K562 (cell line): ENCODE data around the gene INPP4B. TPM values are rescaled to one million over a fixed set of nuclear protein-coding genes. Genes with fewer than 3 reads are reported as not detected.

Experiments
- ATAC-seq: fragments of 200-7000 bp; cut with Tn5 transposase; 3 replicates; pipeline ENCODE4 v1.9.1; 2020; ENCODE audit warnings: moderate library complexity
- BruUV-seq: library from RNA; stranded (reverse); fragments of 400-500 nt; replicated peaks from 2 replicates; lab custom pipeline; 2021; lab: Mats Ljungman, UMichigan
- CTCF ChIA-PET: fragments of 300-600 bp; formaldehyde crosslinking; extraction: SDS; loops from one replicate; lab custom pipeline; 2021; ENCODE audit warnings: low intra/inter-chr PET ratio; lab: Yijun Ruan, JAX
- POLR2A ChIA-PET: fragments of 300-600, 350-650 bp; sonication (Branson Sonifier 250); formaldehyde crosslinking; extraction: SDS; loops from one replicate; lab custom pipeline; 2021; ENCODE audit warnings: antibody characterized with exemption, inconsistent platforms; lab: Yijun Ruan, JAX
- DNase-seq, 4 experiments: peaks; one replicate each; pipeline versions ENCODE4 v3.0.0 to v3.0.0-alpha.2; 2011 to 2018; ENCODE audit warnings: low spot score in 3 of 4, mixed read lengths in 3 of 4; ENCODE audit errors: extremely low read depth in 1 of 4
- FAIRE-seq: peaks from 2 replicates; lab custom pipeline; 2011; peaks lifted over from hg19 to GRCh38; lab: Jason Lieb, UNC
- H2AFZ ChIP-seq: 2 replicates; pipeline ENCODE4 v1.6.0; 2011; ENCODE audit warnings: low read depth, low read length, control low read depth, inconsistent platforms
- H3K27ac ChIP-seq: fragments of 200-600 bp; 3 replicates; pipeline ENCODE4 v1.8.0; 2011; ENCODE audit warnings: low read depth, mild to moderate bottlenecking, control low read depth, inconsistent platforms, low read length, moderate library complexity, mixed read lengths; ENCODE audit errors: extremely low read depth
- H3K27me3 ChIP-seq, 2 experiments: fragments of 300-600 bp in 1 of 2; 2 replicates in 1 of 2; 3 replicates in 1 of 2; pipeline versions ENCODE4 v1.6.0 to v1.8.0; 2011; ENCODE audit warnings: inconsistent platforms in 2 of 2, low read length in 2 of 2, mild to moderate bottlenecking in 1 of 2, mixed read lengths in 1 of 2, moderate library complexity in 1 of 2; ENCODE audit not compliant: control insufficient read depth in 2 of 2, insufficient read depth in 2 of 2
- H3K36me3 ChIP-seq: fragments of 300-600 bp; 3 replicates; pipeline ENCODE4 v1.8.0; 2011; ENCODE audit warnings: mild to moderate bottlenecking, low read length, inconsistent platforms; ENCODE audit not compliant: control insufficient read depth, insufficient read depth
- H3K4me1 ChIP-seq, 2 experiments: fragments of 200-600 bp in 1 of 2; replicated peaks in 1 of 2; 2 replicates in 1 of 2; 3 replicates in 1 of 2; pipeline versions ENCODE4 v1.5.1 to v1.8.0; 2011; ENCODE audit warnings: inconsistent platforms in 2 of 2, low read length in 2 of 2, mild to moderate bottlenecking in 1 of 2, mixed read lengths in 1 of 2, moderate library complexity in 1 of 2; ENCODE audit not compliant: control insufficient read depth in 2 of 2, insufficient read depth in 2 of 2
- H3K4me2 ChIP-seq: 2 replicates; pipeline ENCODE4 v1.6.1; 2011; ENCODE audit warnings: low read length, control low read depth, inconsistent platforms, mixed read lengths; ENCODE audit not compliant: insufficient read depth
- H3K4me3 ChIP-seq: fragments of 200-600 bp; sonication (generic), shearing (Covaris generic); 2 replicates; pipeline ENCODE4 v1.5.1; 2016; ENCODE audit warnings: control low read depth, inconsistent platforms
- H3K79me2 ChIP-seq: fragments of 200-600 bp; 3 replicates; pipeline ENCODE4 v1.8.0; 2011; ENCODE audit warnings: low read length, inconsistent platforms; ENCODE audit not compliant: control insufficient read depth, insufficient read depth
- H3K9ac ChIP-seq, 2 experiments: 2 replicates each; pipeline versions ENCODE4 v1.6.0 to v1.6.1; 2011; ENCODE audit warnings: low read depth in 2 of 2, low read length in 2 of 2, control low read depth in 1 of 2, inconsistent platforms in 1 of 2, mild to moderate bottlenecking in 1 of 2, mixed read lengths in 1 of 2; ENCODE audit not compliant: insufficient read depth in 1 of 2
- H3K9me1 ChIP-seq: one replicate; pipeline ENCODE4 v1.6.0; 2011; ENCODE audit warnings: inconsistent platforms, mild to moderate bottlenecking, low read length, moderate library complexity; ENCODE audit not compliant: control insufficient read depth, insufficient read depth
- H3K9me3 ChIP-seq: replicated peaks from 2 replicates; pipeline ENCODE4 v1.5.1; 2011; ENCODE audit warnings: low read depth, low read length, inconsistent platforms; ENCODE audit not compliant: control insufficient read depth, insufficient read depth
- H4K20me1 ChIP-seq: replicated peaks from 2 replicates; pipeline ENCODE4 v1.6.1; 2011; ENCODE audit warnings: low read length, inconsistent platforms, mixed read lengths; ENCODE audit not compliant: control insufficient read depth, insufficient read depth
- CEBPZ ChIP-seq: fragments of 150-350 bp; IDR thresholded peaks from 2 replicates; pipeline ENCODE4 v1.6.1; 2014; ENCODE audit warnings: low read depth, mild to moderate bottlenecking, low read length, borderline replicate concordance
- DIDO1 ChIP-seq: fragments of 450-650 bp; IDR thresholded peaks from 2 replicates; pipeline ENCODE4 v1.6.1; 2016; ENCODE audit warnings: low read depth, missing biosample characterization, missing genetic modification characterization
- ILK ChIP-seq: fragments of 450-650 bp; IDR thresholded peaks from 2 replicates; pipeline ENCODE4 v1.6.1; 2016; ENCODE audit warnings: missing genetic modification characterization, low read depth, mild to moderate bottlenecking, missing compliant biosample characterization, moderate library complexity, borderline replicate concordance
- NUFIP1 ChIP-seq: fragments of 450-650 bp; IDR thresholded peaks from 2 replicates; pipeline ENCODE4 v1.6.1; 2018; ENCODE audit not compliant: partially characterized antibody
- PCBP2 ChIP-seq: fragments of 200-400 bp; formaldehyde crosslinking; IDR thresholded peaks from 2 replicates; pipeline ENCODE4 v1.6.1; 2018; ENCODE audit warnings: low read length, low read depth, mild to moderate bottlenecking, moderate library complexity; ENCODE audit not compliant: poor library complexity, severe bottlenecking
- SAP30 ChIP-seq: fragments of 200-600 bp; sonication (generic); IDR thresholded peaks from 2 replicates; pipeline ENCODE4 v1.6.1; 2012; ENCODE audit warnings: borderline replicate concordance, low read depth, mild to moderate bottlenecking, moderate library complexity, low read length, control low read depth, inconsistent platforms; ENCODE audit not compliant: insufficient read depth, poor library complexity, severe bottlenecking
- SMAD1 ChIP-seq: fragments of 150-350 bp; IDR thresholded peaks from 2 replicates; pipeline ENCODE4 v1.6.1; 2014; ENCODE audit warnings: low read length, low read depth; ENCODE audit not compliant: partially characterized antibody
- SUPT5H ChIP-seq: fragments of 450-650 bp; IDR thresholded peaks from 2 replicates; pipeline ENCODE4 v1.6.1; 2016
- TAF15 ChIP-seq: fragments of 200-400 bp; formaldehyde crosslinking; IDR thresholded peaks from 2 replicates; pipeline ENCODE4 v1.6.1; 2017; ENCODE audit warnings: mild to moderate bottlenecking, low read depth, low read length, moderate library complexity
- ZC3H8 ChIP-seq: fragments of 450-650 bp; IDR thresholded peaks from 2 replicates; pipeline ENCODE4 v1.6.1; 2017
- ZNF263 ChIP-seq: sonication (generic); formaldehyde crosslinking; IDR thresholded peaks from 2 replicates; pipeline ENCODE4 v1.8.0; 2022; ENCODE audit warnings: mild to moderate bottlenecking, missing genetic modification reagents, borderline replicate concordance
- ZNF436 ChIP-seq: fragments of 250-450, 450-650 bp; sonication (Bioruptor Pico); formaldehyde crosslinking; IDR thresholded peaks from 2 replicates; pipeline ENCODE4 v1.7.0; 2020; ENCODE audit warnings: mild to moderate bottlenecking
- ZNF644 ChIP-seq: fragments of 200-800 bp; sonication (Bioruptor generic); IDR thresholded peaks from 2 replicates; pipeline ENCODE4 v1.6.1; 2016; ENCODE audit warnings: low read depth, missing genetic modification characterization, missing compliant biosample characterization
- ZNF707 ChIP-seq: fragments of 250-450 bp; sonication (Bioruptor Pico); conservative IDR thresholded peaks from 2 replicates; pipeline ENCODE4 v1.8.0; 2022; ENCODE audit warnings: inconsistent platforms, mild to moderate bottlenecking, moderate library complexity
- ZNF75A ChIP-seq: fragments of 450-650 bp; formaldehyde crosslinking; IDR thresholded peaks from 2 replicates; pipeline ENCODE4 v1.4.0; 2020; ENCODE audit warnings: mild to moderate bottlenecking
- WGBS: fragments of 100-300 bp; shearing (Covaris generic); methylation state at CpG from one replicate; pipeline ENCODE4 v1.1.6; 2016; ENCODE audit warnings: low coverage, mixed read lengths; ENCODE audit not compliant: insufficient coverage; ENCODE audit errors: missing lambda C conversion rate; 5-methylcytosine and 5-hydroxymethylcytosine counted together
- in situ Hi-C: fragments of 300-500 bp; cut with MboI; formaldehyde crosslinking; loops from 4 replicates; pipeline ENCODE4 v1.15.0; 2018; ENCODE audit warnings: inconsistent platforms, mixed read lengths
- intact Hi-C: fragments of 100-400 bp; cut with micrococcal nuclease; formaldehyde crosslinking; loops from 2 replicates; pipeline ENCODE4 v1.14.2; 2022
- polyA plus RNA-seq, 8 experiments: library from polyadenylated mRNA; depleted of rRNA in 4 of 8; stranded (reverse) in 5 of 8; unstranded in 3 of 8; fragments of >200 nt; fragmentation: Nextera tagmentation in 2 of 8; fragmentation: Illumina TruSeq in 1 of 8; extraction: Ambion mirVana in 2 of 8; extraction: Trizol in 1 of 8; gene quantifications; 2 replicates each; pipeline versions ENCODE4 v1.2.1 to v1.2.3, GENCODE V29; 2011 to 2014; ENCODE audit warnings: inconsistent platforms in 1 of 8, missing spikeins in 1 of 8
- total RNA-seq, 7 experiments: library from RNA; depleted of rRNA in 6 of 7; stranded (reverse); fragments of >200 nt in 6 of 7; fragmentation: Illumina TruSeq in 2 of 7; extraction: Trizol in 2 of 7; gene quantifications; 2 replicates each; pipeline versions ENCODE4 v1.2.1 to v1.2.3, GENCODE V29; 2011 to 2021; ENCODE audit warnings: low replicate concordance in 1 of 7
- TF ChIP-seq, protein P1 (sequence below): fragments of 250-450 bp; sonication (Bioruptor Pico); IDR thresholded peaks from 2 replicates; pipeline ENCODE4 v1.5.0; 2021
- TF ChIP-seq, protein P2 (sequence below), 3 experiments: IDR thresholded peaks in 2 of 3; conservative IDR thresholded peaks in 1 of 3; 2 replicates each; pipeline ENCODE4 v1.5.1; 2011 to 2012; ENCODE audit warnings: low read length in 3 of 3, mild to moderate bottlenecking in 3 of 3, control low read depth in 2 of 3, improper control_type of control experiment in 1 of 3, inconsistent platforms in 1 of 3, low read depth in 1 of 3, mixed read lengths in 1 of 3, moderate library complexity in 1 of 3; ENCODE audit not compliant: insufficient read depth in 2 of 3

The INPP4B gene
- total and polyA plus RNA-seq, 9 of the 15 experiments (the other 6 are each of a cell fraction or from before 2014, with no cell fraction given): 0.04 to 0.11 TPM; not detected in 7

GRCh38 chr4:142563682-142564291 is 282.3 kb downstream of the INPP4B start:
- Histone ChIP-seq H3K36me3 (no peaks in the 10 kb centered on the region), H3K27ac (no peak overlapping the region), H3K4me3 (no peak overlapping the region), H3K27me3 (no peaks in the 10 kb centered on the region), H3K9me1 (no peaks in the 10 kb centered on the region), H3K9ac (no peak overlapping the region), H3K79me2 (no peaks in the 10 kb centered on the region), H4K20me1 (no peaks in the 10 kb centered on the region), H3K4me2 (no peak overlapping the region), H3K9me3 (no peaks in the 10 kb centered on the region), H3K4me1 (no peaks in the 10 kb centered on the region), H2AFZ (no peak overlapping the region)
- 0% methylated on average over 6 of the region's 6 CpGs for WGBS
- in situ Hi-C loops: no loop called here
- no peak for ATAC-seq
- no peak for DNase-seq
- POLR2A ChIA-PET: no interaction called here
- CTCF ChIA-PET: no interaction called here
- no TSS peak for BruUV-seq
- no peak for FAIRE-seq
- intact Hi-C loops: no loop called here
- TF ChIP-seq ZNF707 (no peak), DIDO1 (tag) (no peak), ZNF644 (no peak), SUPT5H (no peak), CEBPZ (no peak), NUFIP1 (no peak), ZC3H8 (no peak), TAF15 (no peak), PCBP2 (no peak), ZNF75A (CRISPR knock-in tag) (no peak), ILK (tag) (no peak), ZNF263 (CRISPR knock-in tag) (no peak), SMAD1 (no peak), SAP30 (no peak), ZNF436 (CRISPR knock-in tag) (no peak)
- TF ChIP-seq, protein P1, sequence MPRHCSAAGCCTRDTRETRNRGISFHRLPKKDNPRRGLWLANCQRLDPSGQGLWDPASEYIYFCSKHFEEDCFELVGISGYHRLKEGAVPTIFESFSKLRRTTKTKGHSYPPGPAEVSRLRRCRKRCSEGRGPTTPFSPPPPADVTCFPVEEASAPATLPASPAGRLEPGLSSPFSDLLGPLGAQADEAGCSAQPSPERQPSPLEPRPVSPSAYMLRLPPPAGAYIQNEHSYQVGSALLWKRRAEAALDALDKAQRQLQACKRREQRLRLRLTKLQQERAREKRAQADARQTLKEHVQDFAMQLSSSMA (CRISPR knock-in tag): no peak
- TF ChIP-seq, protein P2, sequence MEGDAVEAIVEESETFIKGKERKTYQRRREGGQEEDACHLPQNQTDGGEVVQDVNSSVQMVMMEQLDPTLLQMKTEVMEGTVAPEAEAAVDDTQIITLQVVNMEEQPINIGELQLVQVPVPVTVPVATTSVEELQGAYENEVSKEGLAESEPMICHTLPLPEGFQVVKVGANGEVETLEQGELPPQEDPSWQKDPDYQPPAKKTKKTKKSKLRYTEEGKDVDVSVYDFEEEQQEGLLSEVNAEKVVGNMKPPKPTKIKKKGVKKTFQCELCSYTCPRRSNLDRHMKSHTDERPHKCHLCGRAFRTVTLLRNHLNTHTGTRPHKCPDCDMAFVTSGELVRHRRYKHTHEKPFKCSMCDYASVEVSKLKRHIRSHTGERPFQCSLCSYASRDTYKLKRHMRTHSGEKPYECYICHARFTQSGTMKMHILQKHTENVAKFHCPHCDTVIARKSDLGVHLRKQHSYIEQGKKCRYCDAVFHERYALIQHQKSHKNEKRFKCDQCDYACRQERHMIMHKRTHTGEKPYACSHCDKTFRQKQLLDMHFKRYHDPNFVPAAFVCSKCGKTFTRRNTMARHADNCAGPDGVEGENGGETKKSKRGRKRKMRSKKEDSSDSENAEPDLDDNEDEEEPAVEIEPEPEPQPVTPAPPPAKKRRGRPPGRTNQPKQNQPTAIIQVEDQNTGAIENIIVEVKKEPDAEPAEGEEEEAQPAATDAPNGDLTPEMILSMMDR (IDR thresholded peaks at IDR 0.05 in 2 of 3, conservative IDR thresholded peaks at IDR 0.05 in 1 of 3; ENCODE audit: insufficient read depth in 2 of 3, low read depth in 1 of 3, low read length in 3 of 3): no peak
